GM18511 (cell line): ENCODE measurements around the gene RAD51B.
A peak's percentile ranks its signal among the peaks of the same experiment; 100 is the strongest.

Source experiments
- ATAC-seq: cut with Tn5 transposase; IDR thresholded peaks from one replicate; pipeline ENCODE4 v1.9.1; 2021; ENCODE audit warnings: mild to moderate bottlenecking, moderate library complexity; ENCODE audit not compliant: unreplicated experiment

RAD51B gene

GRCh38 chr14:68718023-68718990 is 898.7 kb downstream of the RAD51B start:
- ATAC-seq, result no peak

GRCh38 chr14:68719634-68720384 is 900.2 kb downstream of the RAD51B start:
- ATAC-seq, result no peak

DNA sequence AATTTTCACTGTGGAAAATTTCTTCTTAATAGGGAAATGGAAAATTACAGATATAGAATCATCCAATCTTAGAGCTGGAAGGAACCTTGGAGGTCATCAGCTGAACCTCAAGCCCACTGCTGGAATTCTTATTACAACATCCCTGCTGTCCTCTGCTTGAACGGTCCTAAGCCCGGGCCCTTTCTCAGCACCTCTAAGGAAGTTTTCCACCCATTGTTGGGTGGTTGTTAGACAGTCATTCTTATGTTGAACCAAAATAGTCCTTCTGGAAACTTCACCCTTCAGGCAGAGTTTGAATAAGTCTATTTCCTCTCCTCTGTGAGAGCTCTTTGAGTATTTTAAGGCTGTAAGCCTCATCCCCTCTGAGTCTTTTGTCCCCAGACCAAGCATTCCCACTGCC is 902.6 kb downstream of the RAD51B start:
- no peak for ATAC-seq

DNA sequence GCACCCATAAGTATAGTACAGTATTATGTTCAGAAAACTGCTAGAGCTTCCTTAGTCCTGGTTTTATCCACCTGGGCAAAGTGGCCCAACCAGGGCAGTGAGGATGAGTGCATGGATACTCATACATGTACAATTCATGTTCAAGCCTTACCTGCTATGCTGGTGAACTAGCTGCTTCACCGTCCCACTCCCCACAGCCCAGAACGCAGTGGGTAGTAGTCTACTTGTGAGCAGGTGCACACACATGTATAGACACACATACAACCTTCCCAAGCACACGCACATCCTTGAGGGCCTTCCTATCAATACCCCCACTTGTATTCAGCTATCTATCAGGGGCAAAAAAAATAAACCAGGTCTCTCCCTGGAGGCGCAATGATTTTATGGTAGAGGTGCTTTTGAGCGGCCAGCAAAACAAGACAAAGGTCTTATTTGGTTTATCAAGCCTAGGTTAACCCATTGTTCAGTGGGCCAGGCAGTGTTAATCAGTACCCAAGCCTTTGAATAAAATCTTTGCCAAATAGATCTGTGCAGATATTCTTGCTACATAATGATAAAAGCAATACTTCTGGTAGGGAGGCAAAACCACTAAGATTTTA is 903.5 kb downstream of the RAD51B start:
- no peak for ATAC-seq

- ATAC-seq, result no peak
These were observed 904.3 kb downstream of the RAD51B start for GRCh38 chr14:68723808-68724268.

DNA sequence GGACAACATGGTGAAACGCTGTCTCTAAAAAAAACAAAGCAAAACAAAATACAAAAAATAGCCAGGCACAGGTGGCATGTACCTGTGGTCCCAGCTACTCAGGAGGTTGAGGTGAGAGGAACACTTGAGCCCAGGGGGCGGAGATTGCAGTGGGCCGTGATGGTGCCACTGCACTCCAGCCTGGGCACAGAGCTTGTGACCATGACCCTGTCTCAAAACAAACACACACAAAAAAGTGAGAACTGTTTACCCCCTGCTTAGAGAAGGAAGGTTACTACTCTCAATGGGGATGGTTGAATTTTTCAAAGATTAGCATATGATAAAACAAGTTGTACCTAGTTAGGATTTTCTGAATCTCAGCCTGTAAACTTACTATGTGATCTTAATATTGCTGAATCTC is 905.3 kb downstream of the RAD51B start:
- no peak for ATAC-seq

GRCh38 chr14:68726093-68726695 is 906.6 kb downstream of the RAD51B start:
- no peak for ATAC-seq

DNA sequence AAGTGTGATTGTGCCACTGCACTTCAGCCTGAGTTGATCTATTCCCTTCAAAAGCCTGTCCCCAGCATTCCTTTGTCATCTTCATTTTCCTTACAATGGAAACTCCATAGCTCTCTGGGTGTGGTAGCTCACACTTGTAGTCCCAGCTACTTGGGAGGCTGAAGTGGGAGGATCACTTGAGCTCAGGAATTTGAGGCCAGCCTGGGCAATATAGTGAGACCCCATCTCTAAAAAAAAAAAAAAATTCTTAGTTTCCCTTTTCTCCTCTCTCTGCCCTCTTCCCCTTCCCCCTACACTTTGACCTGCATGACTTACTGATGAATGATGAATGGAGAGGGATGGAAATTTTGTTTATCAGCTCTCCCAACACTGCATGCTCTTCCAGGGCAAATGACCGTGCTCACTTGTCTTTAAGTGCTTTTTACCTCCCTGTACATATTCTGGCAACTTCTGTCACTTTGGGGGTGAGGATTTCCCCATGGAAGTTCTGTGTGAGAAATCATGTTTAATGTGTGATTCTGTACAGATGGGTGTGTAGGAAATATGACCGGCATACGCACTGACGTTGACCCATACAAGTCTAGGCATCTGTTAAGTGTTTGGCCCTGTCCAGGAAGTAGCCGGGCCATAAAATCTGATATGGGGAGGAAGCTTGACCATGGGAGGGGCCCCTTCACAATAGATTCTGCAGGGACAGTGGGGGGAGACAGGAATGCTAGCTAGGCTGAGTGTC is 907.9 kb downstream of the RAD51B start:
- no peak for ATAC-seq

GRCh38 chr14:68728342-68729106 is 908.9 kb downstream of the RAD51B start:
- no peak for ATAC-seq

- ATAC-seq, result no peak
These were observed 910.0 kb downstream of the RAD51B start for GRCh38 chr14:68729556-68729955.

DNA sequence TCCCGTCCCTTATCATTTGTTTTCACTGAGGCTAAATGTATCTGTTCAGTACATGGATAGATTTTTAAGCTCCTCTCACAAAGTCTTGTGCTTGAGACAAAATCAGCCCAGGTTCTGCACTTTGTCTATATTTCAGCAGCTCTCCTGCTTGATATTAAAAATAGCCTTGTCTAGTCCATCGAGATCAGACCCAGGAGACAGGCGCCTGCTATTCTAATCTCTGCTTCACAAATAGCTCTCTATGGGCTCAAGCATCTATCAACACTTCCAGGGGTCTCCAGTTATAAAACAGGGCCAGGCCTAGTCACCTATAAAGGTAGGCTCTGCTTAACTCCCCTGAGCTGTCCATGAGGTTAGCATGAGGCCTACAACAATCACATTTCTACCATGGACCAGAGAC is 910.8 kb downstream of the RAD51B start:
- ATAC-seq, result no peak

DNA sequence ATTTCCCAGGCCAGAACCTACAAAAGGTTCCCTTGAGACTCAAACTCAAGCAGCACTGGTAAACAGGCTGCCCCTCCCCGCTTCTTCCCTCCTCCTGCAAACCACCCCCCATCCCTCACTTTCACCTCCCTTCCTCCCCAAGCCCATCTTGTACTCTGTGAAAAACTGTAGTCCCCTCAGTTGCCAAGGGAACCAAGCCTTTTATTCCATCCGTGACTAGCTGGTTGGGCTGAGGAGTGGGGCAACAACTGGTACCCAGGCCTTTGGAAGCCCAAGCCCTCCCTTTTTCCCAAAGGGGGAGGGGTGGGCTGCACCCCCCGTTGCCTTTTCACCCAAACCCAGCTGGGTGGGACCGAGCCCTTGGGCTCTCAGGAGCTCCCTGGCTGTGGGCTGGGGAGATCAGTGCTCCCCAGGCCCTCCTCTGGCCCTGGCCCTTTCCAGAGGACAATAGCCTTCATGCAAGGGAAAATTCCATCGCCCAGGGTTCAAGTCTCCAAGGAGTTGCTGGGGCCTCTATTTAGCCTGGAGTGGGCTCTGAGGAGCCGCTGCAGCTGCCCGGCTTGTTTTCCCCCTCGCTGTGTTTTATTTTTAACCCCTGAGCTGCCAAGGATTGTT is 911.3 kb downstream of the RAD51B start:
- no peak for ATAC-seq

- ATAC-seq, result no peak
These were observed 913.7 kb downstream of the RAD51B start for GRCh38 chr14:68733086-68733914.

- ATAC-seq, result peak; percentile 71
These were observed 914.7 kb downstream of the RAD51B start for GRCh38 chr14:68734231-68734732.

GRCh38 chr14:68735856-68736255 is 916.3 kb downstream of the RAD51B start:
- ATAC-seq, result no peak

GRCh38 chr14:68736471-68736871 is 916.9 kb downstream of the RAD51B start:
- ATAC-seq, result no peak

GRCh38 chr14:68737086-68737485 is 917.5 kb downstream of the RAD51B start:
- ATAC-seq, result no peak

DNA sequence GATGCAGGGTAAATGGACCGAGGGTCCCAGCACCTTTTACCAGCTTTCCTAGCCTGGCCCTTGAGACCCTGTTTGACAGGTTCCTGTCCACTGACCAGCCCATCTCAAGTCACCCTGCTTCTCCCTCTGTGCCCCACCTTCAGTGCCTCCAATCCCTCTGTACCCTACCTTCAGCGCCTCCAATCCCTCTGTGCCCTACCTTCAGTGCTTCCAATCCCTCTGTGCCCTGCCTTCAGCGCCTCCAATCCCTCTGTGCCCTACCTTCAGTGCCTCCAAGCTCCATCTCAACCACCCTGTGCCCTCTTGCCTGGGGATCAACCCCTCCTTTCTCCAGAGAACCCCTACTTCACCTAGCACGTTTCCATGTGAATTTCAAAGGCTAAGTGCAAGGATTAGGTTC is 919.0 kb downstream of the RAD51B start:
- ATAC-seq, result no peak
